ENCODE measurements around the gene ESRRA. TPM values are rescaled to one million over a fixed set of nuclear protein-coding genes. Genes with fewer than 3 reads are reported as not detected.

ESRRA gene
- total RNA-seq, 3 donors from 2014 or later, result 81.5 to 93.4 (median 89.3) TPM

DNA sequence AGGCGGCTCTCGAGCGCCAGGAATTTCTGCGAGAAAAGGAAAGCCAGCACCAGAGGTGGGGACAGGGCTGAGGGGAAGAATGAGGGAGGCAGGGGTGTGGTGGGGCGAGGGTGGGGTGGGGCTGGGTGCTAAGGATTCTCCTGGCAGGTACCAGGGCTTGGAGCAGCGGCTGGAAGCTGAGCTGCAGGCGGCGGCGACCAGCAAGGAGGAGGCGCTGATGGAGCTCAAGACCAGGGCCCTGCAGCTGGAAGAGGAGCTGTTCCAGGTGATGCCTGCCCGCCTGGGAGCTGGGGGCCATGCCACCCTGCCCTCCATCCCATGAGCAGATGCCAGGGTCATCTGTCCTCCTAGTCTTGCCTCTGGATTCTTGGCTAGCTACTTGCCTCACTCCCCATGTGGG is 44.1 kb downstream of the ESRRA start:
- Mint-ChIP-seq H3K4me3 (no peak overlapping the region), H3K4me1 (ENCODE audit: low read depth) (peaks cover 3% of the 10 kb centered on the region), H3K36me3 (ENCODE audit: insufficient read depth) (peaks cover 10% of the 10 kb centered on the region), H3K9me3 (no peaks in the 10 kb centered on the region), H3K27me3 (ENCODE audit: low read depth) (no peaks in the 10 kb centered on the region)
- DNase-seq (no peak), ATAC-seq (no peak)

DNA sequence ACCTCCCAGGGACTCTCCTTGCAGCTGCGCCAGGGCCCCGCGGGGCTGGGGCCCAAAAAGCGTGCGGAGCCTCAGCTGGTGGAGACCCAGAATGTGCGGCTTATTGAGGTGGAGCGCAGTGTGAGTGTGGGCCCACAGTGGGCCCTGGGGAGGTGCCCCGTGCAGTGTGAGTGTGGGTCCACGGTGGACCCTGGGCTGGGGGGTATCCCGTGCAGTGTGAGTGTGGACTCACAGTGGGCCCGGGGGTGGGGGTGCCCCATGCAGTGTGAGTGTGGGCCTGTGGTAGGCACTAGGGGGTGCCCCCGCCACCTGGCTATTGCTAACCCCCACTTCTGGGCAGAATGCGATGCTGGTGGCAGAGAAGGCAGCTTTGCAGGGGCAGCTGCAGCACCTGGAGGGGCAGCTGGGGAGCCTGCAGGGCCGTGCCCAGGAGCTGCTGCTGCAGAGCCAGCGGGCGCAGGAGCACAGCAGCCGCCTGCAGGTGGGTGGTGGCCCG is 45.9 kb downstream of the ESRRA start:
- Mint-ChIP-seq H3K9me3 (no peaks in the 10 kb centered on the region), H3K4me1 (ENCODE audit: low read depth) (no peaks in the 10 kb centered on the region), H3K27me3 (ENCODE audit: low read depth) (no peaks in the 10 kb centered on the region), H3K4me3 (no peak overlapping the region), H3K36me3 (ENCODE audit: insufficient read depth) (peaks cover 5% of the 10 kb centered on the region)
- ATAC-seq (no peak), DNase-seq (no peak)

DNA sequence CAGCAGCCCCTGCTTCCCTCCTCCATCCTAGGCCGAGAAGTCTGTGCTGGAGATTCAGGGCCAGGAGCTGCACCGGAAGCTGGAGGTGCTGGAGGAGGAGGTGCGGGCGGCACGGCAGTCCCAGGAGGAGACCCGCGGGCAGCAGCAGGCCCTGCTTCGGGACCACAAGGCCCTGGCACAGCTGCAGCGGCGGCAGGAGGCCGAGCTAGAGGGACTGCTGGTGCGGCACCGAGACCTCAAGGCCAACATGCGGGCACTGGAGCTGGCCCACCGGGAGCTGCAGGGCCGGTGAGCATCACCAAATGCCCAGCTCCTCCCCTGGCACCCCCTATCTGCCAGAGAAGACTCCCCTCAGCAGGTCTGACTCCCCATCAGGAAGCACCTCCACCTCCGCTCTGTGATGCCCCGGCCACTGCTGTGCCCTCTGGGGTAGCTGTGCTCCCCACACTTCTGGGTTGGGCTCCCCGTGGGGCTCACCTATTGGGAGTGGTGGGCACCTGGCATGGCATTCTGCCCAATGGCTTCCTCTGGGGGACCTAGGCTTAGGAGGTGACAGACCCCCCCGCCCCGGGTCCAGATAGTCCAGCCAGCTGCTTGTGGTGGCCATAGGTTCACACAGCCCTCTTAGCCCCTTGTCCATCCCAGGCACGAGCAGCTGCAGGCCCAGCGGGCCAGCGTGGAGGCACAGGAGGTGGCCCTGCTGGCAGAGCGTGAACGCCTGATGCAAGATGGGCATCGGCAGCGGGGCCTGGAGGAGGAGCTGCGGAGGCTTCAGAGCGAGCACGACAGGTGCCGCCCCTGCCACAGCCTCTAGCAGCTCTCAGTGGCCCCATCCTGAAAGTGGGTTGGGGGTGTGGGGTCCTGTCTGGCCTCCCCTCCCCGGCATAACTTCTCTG is 47.0 kb downstream of the ESRRA start:
- peaks cover 5% of the 10 kb centered on the region for H3K36me3 Mint-ChIP-seq (ENCODE audit: insufficient read depth)
- no peak overlapping the region for H3K4me3 Mint-ChIP-seq
- peaks cover 4% of the 10 kb centered on the region for H3K4me1 Mint-ChIP-seq (ENCODE audit: low read depth)
- DNase-seq (no peak), ATAC-seq (no peak)
- H3K27me3 Mint-ChIP-seq (ENCODE audit: low read depth), result no peaks in the 10 kb centered on the region
- no peaks in the 10 kb centered on the region for H3K9me3 Mint-ChIP-seq

DNA sequence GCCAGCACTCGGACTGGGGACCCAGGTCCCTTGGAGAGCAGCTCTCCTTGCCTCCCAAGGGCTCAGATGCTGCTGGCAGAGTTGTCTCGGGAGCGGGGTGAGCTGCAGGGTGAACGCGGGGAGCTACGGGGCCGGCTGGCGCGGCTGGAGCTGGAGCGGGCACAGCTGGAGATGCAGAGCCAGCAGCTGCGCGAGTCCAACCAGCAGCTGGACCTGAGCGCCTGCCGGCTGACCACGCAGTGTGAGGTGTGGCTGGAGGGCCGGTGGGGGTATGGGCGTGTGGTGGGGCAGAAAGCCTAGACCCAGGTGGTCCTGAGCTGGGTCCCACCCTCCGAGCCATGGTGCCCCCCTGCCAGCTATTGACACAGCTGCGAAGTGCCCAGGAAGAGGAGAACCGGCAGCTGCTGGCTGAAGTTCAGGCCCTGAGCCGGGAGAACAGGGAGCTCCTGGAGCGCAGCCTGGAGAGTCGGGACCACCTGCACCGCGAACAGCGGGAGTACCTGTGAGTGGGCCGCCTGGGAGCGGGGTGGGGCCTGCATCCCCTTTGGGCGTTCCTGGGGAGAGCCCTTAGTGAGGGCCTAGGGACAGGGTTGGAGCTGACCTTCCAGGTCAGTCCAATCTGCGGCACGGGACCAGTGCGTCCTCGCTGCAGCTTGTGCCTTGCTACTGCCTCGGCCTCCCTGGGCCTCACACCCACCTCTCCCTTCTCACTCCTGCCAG is 47.8 kb downstream of the ESRRA start:
- no peaks in the 10 kb centered on the region for H3K27me3 Mint-ChIP-seq (ENCODE audit: low read depth)
- no peaks in the 10 kb centered on the region for H3K9me3 Mint-ChIP-seq
- DNase-seq (no peak), ATAC-seq (no peak)
- no peak overlapping the region for H3K4me3 Mint-ChIP-seq
- peaks cover 4% of the 10 kb centered on the region for H3K36me3 Mint-ChIP-seq (ENCODE audit: insufficient read depth)
- peaks cover 11% of the 10 kb centered on the region for H3K4me1 Mint-ChIP-seq (ENCODE audit: low read depth)

DNA sequence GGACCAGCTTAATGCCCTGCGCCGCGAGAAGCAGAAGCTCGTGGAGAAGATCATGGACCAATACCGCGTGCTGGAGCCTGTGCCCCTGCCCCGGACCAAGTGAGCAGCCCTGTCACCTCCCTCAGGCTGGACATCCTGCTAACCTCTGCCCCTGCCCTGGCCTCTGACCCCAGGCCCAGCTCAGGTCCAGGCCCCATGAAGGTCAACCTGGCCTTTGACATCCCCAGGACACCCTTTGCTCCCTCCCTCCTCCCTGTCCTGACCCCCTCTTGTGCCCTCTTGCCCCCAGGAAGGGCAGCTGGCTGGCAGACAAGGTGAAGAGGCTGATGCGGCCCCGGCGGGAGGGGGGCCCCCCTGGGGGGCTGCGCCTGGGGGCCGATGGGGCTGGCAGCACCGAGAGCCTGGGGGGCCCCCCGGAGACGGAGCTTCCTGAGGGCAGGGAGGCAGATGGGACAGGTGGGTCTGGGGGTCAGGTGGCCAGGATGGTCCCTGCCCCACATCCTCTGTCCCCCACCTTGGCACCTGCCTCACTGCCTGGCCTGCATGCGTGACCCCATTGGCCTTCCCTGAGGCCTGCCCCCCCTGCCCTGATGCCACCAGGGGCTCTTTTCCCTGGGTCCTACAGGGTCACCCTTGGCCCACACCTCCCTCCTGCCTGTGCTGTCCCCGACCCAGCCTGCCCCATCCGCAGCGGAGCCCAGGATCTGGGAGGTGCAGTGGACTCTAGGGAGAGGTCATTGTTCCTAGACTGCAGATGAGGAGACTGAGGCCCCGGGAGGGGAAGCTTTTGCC is 48.6 kb downstream of the ESRRA start:
- DNase-seq (no peak), ATAC-seq (no peak)
- H3K36me3 Mint-ChIP-seq (ENCODE audit: insufficient read depth), result peaks cover 4% of the 10 kb centered on the region
- H3K4me3 Mint-ChIP-seq, result no peak overlapping the region
- H3K9me3 Mint-ChIP-seq, result no peaks in the 10 kb centered on the region
- peaks cover 13% of the 10 kb centered on the region for H3K4me1 Mint-ChIP-seq (ENCODE audit: low read depth)
- no peaks in the 10 kb centered on the region for H3K27me3 Mint-ChIP-seq (ENCODE audit: low read depth)

DNA sequence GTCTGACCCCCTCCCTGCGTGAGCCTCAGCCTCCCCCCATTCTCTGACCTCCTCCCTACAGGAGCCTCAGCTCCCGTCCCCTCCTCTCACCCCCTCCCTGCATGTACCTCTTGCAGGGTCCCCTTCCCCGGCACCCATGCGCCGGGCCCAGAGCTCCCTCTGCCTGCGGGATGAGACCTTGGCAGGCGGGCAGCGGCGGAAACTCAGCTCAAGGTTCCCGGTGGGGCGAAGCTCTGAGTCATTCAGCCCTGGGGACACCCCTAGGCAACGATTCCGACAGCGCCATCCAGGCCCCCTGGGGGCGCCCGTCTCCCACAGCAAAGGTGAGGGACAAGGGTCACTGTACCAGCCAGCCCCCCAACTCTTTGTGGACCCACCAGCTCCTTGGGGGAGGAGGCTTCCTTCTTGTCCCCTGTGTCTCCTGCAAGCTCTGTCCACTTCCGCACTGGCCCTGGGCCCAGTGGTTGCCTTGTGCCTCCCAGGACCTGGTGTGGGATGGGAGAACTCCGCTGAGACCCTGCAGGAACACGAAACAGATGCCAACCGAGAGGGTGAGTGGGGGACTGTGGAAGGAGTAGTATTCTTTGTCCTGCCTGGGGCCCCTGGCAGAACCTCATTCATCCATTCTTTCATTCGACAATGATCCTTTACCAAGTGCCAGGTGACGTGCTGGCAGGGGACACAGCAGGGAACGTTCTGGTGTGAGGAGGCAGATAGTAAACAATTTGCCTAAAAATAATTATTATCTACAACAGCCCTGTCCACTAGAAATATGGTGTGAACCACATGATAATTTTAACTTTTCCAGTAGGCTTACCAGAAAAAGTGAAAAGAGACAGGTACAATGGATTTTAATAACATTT is 50.0 kb downstream of the ESRRA start:
- peak; percentile 47 for DNase-seq
- peak; percentile 16 to 19 for ATAC-seq

DNA sequence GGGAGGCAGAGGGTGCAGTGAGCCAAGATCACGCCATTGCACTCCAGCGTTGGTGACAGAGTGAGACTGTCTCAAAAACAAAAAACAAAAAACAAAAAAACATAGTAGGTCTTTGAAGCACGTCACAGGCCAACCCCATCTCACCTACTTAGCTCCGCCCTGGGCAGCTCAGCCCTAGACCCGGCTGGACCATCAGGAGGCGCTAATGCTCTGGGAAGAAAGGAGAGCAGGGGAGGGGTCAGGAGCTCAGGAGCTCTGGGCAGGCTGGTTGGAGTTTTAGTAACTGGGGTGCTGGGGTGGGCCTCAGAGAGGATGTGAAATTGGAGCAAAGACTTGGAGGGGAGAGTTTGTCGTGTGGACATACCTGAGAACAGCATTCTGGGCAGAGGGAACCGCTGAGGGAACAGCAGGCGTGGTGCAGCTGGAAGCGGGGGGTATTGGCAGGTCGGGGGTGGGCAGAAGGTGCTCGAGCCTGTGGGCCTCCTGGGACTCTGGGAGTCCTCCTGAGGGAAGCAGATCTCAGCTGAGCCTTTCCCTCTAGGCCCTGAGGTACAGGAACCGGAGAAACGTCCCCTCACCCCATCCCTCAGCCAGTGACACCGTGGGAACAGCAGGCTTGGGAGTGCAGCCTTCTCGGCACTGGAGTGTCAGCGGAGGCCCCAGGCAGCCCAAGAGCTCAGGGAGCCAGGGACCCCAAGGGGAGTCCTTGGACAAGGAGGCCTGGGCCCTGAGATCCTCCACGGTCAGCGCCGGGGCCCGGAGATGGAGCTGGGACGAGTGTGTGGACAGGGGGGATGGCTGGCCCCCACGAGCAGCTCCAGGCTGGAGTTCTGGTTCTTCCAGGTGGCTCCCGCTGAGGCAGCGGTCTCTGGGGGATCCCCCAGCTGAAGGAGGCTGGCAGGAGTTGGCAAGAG is 51.4 kb downstream of the ESRRA start:
- peak overlapping the region; percentile 20 for H3K4me3 Mint-ChIP-seq
- no peaks in the 10 kb centered on the region for H3K27me3 Mint-ChIP-seq (ENCODE audit: low read depth)
- H3K36me3 Mint-ChIP-seq (ENCODE audit: insufficient read depth), result peaks cover 3% of the 10 kb centered on the region
- DNase-seq (no peak), ATAC-seq (no peak)
- H3K4me1 Mint-ChIP-seq (ENCODE audit: low read depth), result peaks cover 24% of the 10 kb centered on the region
- no peaks in the 10 kb centered on the region for H3K9me3 Mint-ChIP-seq

More for the DNA sequence above, 50.0 kb downstream of the ESRRA start:
- H3K4me3 Mint-ChIP-seq, result no peak overlapping the region
- H3K4me1 Mint-ChIP-seq (ENCODE audit: low read depth), result peaks cover 22% of the 10 kb centered on the region
- H3K36me3 Mint-ChIP-seq (ENCODE audit: insufficient read depth), result peaks cover 4% of the 10 kb centered on the region
- H3K9me3 Mint-ChIP-seq, result no peaks in the 10 kb centered on the region
- H3K27me3 Mint-ChIP-seq (ENCODE audit: low read depth), result no peaks in the 10 kb centered on the region

DNA sequence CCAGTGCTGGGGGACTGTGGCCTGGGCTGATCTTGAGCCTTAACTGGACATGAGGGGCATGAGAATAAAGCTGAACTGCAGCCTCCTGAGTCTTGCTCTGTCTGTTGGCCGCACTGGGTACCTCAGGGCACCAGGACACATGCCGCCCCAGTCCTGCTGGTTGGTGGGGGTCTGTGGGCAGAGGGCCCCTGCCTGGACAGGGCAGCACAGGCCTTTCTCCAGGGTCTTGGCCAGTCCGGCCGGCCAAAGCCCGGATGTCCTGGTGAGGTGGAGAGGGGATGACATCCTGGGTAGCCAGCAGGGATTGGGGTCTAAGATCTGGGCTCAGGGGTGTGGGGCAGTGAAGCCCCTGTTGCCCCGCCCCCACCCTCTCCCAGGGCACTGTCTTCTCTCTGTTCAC is 52.1 kb downstream of the ESRRA start:
- ATAC-seq (no peak), DNase-seq (no peak)
- Mint-ChIP-seq H3K27me3 (ENCODE audit: low read depth) (no peaks in the 10 kb centered on the region), H3K36me3 (ENCODE audit: insufficient read depth) (peaks cover 8% of the 10 kb centered on the region), H3K4me1 (ENCODE audit: low read depth) (peaks cover 24% of the 10 kb centered on the region), H3K9me3 (no peaks in the 10 kb centered on the region), H3K4me3 (no peak overlapping the region)

DNA sequence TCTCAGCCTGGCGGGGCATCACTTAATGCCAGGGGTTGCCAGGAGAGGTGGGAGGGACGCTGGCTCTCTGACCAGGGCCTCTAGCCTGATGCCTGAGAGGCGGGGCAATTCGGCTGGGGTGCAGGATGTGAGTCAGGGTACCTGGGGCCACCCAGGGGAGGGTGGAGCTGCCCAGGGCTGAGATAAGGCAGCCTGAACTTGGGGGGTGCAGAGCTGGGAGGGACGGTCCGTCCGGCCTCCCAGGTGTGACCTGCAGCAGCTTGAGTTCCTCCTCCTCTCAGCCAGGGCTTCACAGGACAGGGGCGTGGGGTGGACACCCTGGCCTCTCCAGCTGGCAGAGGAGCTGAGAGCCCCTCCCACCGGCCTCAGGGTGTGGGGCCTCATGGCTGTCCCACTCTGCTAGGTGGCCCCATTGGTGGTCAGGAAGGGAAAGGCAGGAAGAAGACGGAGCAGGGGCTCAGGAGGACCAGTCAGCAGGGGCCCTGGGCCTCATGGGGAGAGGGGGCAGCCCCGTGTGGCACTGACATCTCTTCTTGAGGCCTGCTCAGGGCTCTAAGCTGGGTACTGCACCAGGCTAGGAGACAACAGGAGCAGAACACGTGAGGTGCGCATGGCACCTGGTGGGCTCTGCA is 52.7 kb downstream of the ESRRA start:
- peaks cover 10% of the 10 kb centered on the region for H3K36me3 Mint-ChIP-seq (ENCODE audit: insufficient read depth)
- ATAC-seq, result peak in 1 of 2 donors; percentile 60
- H3K4me3 Mint-ChIP-seq, result peak overlapping the region; percentile 64
- H3K27me3 Mint-ChIP-seq (ENCODE audit: low read depth), result no peaks in the 10 kb centered on the region
- peaks cover 24% of the 10 kb centered on the region for H3K4me1 Mint-ChIP-seq (ENCODE audit: low read depth)
- no peaks in the 10 kb centered on the region for H3K9me3 Mint-ChIP-seq
- peak; percentile 51 for DNase-seq

DNA sequence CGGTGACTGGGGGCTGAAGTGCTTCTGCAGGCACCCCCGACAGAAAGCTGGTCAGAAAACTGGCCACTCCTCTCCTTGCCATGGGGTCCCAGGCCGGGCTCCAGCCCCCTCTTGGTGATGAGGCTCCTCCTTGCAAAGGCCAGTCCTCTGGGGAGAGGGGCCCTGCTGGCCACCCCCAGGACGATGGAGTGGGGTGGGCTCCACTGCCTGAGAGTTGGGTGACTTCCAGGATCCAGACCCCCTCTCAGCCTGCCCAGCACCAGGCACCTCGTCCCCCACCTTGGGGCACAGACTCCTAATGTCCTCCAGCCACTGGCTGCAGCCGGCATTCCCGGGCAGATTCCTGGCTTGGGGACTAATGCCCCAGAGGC is 53.2 kb downstream of the ESRRA start:
- no peaks in the 10 kb centered on the region for H3K27me3 Mint-ChIP-seq (ENCODE audit: low read depth)
- no peak for ATAC-seq
- DNase-seq, result no peak
- no peaks in the 10 kb centered on the region for H3K9me3 Mint-ChIP-seq
- peaks cover 12% of the 10 kb centered on the region for H3K36me3 Mint-ChIP-seq (ENCODE audit: insufficient read depth)
- peaks cover 24% of the 10 kb centered on the region for H3K4me1 Mint-ChIP-seq (ENCODE audit: low read depth)
- peak overlapping the region; percentile 64 for H3K4me3 Mint-ChIP-seq

DNA sequence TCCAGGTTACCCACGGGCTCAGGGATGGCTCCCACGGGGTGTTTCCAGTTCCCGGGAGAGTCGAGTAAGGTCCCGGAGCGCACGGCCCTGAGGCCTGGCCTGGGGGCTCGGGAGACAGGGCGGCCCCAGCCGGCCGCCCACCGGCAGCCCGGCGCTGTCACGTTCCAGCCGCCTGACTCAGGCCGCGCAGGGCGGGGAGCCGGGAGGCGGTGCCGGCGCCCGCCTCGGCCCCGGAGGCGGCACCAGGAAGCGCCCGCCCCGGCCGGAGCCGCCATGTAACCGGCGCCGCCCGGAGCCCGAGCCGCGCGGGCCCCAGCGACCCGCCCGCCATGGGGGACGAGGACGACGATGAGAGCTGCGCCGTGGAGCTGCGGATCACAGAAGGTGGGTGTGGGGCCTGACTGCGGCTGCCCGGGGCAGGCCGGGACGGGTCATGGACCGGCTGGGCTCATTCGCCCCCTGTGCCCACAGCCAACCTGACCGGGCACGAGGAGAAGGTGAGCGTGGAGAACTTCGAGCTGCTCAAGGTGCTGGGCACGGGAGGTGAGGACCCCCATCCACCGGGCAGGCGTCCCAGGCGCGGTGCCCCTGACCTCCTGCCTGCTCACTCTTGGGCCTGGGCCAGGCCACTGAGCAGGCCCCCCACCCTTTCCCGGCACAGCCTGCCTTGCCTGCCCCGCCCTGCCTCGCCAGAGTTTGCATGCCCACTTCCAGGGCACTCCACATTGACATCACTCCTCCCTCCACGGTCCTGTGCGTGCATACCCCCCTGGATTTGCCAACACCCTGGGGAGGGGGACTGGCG is 53.8 kb downstream of the ESRRA start, which contains the start of gene RPS6KA4:
RPS6KA4 (plus strand) TSS at position 256 of the 805 bp plus-strand sequence; CDS start at position 330, 74 bp downstream.
- peaks cover 15% of the 10 kb centered on the region for H3K36me3 Mint-ChIP-seq (ENCODE audit: insufficient read depth)
- H3K4me1 Mint-ChIP-seq (ENCODE audit: low read depth), result peaks cover 24% of the 10 kb centered on the region
- no peaks in the 10 kb centered on the region for H3K27me3 Mint-ChIP-seq (ENCODE audit: low read depth)
- peak within 1 kb of the TSS; percentile 85 for H3K4me3 Mint-ChIP-seq
- no peaks in the 10 kb centered on the region for H3K9me3 Mint-ChIP-seq
- DNase-seq (no peak), ATAC-seq (peak; percentile 85 to 90)
